Measurements from ENCODE around the gene MRPL11.

Gene MRPL11

DNA sequence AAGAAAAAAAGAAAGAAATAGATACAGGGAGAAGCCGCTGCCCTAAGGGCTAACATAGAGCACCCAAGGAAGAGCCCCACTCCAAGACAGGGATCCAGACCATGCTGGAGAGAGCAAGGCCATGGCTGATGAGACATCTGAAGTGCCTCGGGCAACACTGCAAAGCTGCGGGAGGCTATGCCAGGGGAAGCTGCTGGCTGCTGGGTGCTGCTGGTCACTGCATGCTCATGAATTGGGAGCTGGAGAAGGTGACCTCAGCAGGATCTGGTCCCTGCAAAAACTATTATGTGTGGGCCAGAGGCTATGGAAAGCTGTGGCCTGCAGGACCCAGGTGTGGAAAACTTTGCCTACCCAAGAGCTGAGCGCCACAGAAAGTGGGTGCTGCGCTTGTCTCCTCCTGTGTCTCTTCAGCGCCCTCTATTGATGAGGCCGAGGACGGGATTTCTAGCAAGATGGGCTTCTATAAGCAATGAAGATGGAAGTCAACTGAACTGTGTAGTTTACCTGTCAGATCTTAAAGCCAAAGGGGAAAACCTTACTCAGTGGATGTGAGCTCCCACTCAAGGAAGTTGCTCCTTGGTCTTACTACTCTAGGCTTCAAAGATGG lies 49.8 kb downstream of the MRPL11 start:
- peak in 4 of 5 experiments; percentile 39 to 80 (median 52) for DNase-seq

DNA sequence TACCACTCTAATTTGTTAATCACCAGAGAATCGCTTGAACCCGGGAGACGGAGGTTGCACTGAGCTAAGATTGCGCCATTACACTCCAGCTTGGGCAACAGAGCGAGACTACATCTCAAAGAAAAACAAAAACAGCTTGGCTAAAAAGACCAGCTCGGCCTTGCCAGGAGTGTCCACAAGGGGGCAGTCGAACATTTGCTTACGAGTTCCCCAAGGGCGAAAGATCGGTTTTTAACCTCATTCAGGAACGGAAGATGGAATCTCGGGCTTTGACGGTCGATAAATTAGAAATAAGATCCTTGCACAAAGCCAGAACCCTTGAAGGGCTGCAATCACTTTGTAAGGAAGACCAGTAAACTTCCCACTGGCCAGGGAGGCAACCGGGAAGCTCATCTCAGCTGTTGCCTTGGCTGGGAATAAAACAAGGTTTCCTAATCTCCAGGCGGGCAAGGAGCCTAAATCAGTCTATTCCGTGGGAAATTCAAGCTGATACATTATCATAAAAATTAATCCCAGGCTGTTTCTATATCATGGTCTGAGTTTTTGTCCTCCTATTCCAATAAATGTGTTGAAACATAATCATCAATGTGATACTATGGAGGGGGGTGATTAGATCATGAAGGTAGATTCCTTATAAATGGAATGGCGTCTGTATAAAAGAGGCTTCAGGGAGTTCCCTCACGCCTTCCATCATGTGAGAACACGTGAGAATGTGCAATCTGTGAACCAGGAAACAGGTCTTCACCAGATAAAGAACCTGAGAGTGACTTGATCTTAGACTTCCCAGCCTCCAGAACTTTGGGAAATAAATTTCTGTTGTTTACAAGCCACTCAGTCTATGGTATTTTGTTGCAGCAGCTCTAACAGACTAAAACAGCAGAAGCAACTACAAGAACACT lies 52.2 kb downstream of the MRPL11 start:
- peak; percentile 47 to 80 (median 65) for DNase-seq
